ENCODE results near the gene BOLL.
"Not testable (repeated sequence)": the region's sequence is repeated elsewhere in the genome, so short reads cannot be mapped to it uniquely, and the experiment has no call there.

DNA sequence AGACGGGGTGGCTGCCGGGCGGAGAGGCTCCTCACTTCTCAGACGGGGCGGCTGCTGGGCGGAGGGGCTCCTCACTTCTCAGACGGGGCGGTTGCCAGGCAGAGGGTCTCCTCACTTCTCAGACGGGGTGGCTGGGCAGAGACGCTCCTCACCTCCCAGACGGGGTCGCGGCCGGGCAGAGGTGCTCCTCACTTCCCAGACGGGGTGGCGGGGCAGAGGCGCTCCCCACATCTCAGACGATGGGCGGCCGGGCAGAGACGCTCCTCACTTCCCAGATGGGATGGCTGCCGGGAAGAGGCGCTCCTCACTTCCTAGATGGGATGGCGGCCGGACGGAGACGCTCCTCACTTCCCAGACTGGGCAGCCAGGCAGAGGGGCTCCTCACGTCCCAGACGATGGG, 88.5 kb downstream of the BOLL start:
- TF ChIP-seq, protein P1, sequence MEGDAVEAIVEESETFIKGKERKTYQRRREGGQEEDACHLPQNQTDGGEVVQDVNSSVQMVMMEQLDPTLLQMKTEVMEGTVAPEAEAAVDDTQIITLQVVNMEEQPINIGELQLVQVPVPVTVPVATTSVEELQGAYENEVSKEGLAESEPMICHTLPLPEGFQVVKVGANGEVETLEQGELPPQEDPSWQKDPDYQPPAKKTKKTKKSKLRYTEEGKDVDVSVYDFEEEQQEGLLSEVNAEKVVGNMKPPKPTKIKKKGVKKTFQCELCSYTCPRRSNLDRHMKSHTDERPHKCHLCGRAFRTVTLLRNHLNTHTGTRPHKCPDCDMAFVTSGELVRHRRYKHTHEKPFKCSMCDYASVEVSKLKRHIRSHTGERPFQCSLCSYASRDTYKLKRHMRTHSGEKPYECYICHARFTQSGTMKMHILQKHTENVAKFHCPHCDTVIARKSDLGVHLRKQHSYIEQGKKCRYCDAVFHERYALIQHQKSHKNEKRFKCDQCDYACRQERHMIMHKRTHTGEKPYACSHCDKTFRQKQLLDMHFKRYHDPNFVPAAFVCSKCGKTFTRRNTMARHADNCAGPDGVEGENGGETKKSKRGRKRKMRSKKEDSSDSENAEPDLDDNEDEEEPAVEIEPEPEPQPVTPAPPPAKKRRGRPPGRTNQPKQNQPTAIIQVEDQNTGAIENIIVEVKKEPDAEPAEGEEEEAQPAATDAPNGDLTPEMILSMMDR (IDR thresholded peaks at IDR 0.05), result not testable (repeated sequence)
- not testable (repeated sequence) for TF ChIP-seq POLR2A (IDR thresholded peaks at IDR 0.05)
